Measurements from ENCODE around the gene ZNF385D. TPM values are rescaled to one million over a fixed set of nuclear protein-coding genes. Genes with fewer than 3 reads are reported as not detected.

ZNF385D gene
- total RNA-seq, 1 donor from 2014 or later = 16.6 TPM

GRCh38 chr3:21601178-21601577 is 149.8 kb downstream of the ZNF385D start:
- DNase-seq (ENCODE audit: low spot score) = no peak

- no peak for DNase-seq (ENCODE audit: low spot score)
Observed at GRCh38 chr3:21599890-21600289, 151.1 kb downstream of the ZNF385D start.

- DNase-seq (ENCODE audit: low spot score) = no peak
Observed at GRCh38 chr3:21592828-21593227, 158.2 kb downstream of the ZNF385D start.

- no peak for DNase-seq (ENCODE audit: low spot score)
Observed at GRCh38 chr3:21587894-21588293, 163.1 kb downstream of the ZNF385D start.

- no peak for DNase-seq (ENCODE audit: low spot score)
Observed at GRCh38 chr3:21585216-21585740, 165.7 kb downstream of the ZNF385D start.

- no peak for DNase-seq (ENCODE audit: low spot score)
Observed at GRCh38 chr3:21573291-21573690, 177.7 kb downstream of the ZNF385D start.

- DNase-seq (ENCODE audit: low spot score) = peak; percentile 53
Observed at GRCh38 chr3:21564531-21564930, 186.5 kb downstream of the ZNF385D start.

GRCh38 chr3:21562243-21562642 is 188.8 kb downstream of the ZNF385D start:
- no peak for DNase-seq (ENCODE audit: low spot score)

- no peak for DNase-seq (ENCODE audit: low spot score)
Observed at GRCh38 chr3:21561472-21561871, 189.5 kb downstream of the ZNF385D start.

- peak; percentile 35 for DNase-seq (ENCODE audit: low spot score)
Observed at GRCh38 chr3:21551019-21551418, 200.0 kb downstream of the ZNF385D start.

- DNase-seq (ENCODE audit: low spot score) = no peak
Observed at GRCh38 chr3:21544076-21544462, 206.9 kb downstream of the ZNF385D start.

GRCh38 chr3:21543380-21544075 is 207.5 kb downstream of the ZNF385D start:
- DNase-seq (ENCODE audit: low spot score) = no peak

GRCh38 chr3:21542656-21543379 is 208.2 kb downstream of the ZNF385D start:
- DNase-seq (ENCODE audit: low spot score) = no peak

- no peak for DNase-seq (ENCODE audit: low spot score)
Observed at GRCh38 chr3:21540265-21540664, 210.7 kb downstream of the ZNF385D start.

GRCh38 chr3:21534462-21534861 is 216.5 kb downstream of the ZNF385D start:
- peak; percentile 87 for DNase-seq (ENCODE audit: low spot score)

- no peak for DNase-seq (ENCODE audit: low spot score)
Observed at GRCh38 chr3:21533002-21533401, 218.0 kb downstream of the ZNF385D start.

- no peak for DNase-seq (ENCODE audit: low spot score)
Observed at GRCh38 chr3:21531909-21532308, 219.1 kb downstream of the ZNF385D start.

GRCh38 chr3:21528291-21528995 is 222.6 kb downstream of the ZNF385D start:
- DNase-seq (ENCODE audit: low spot score) = peak; percentile 31

- DNase-seq (ENCODE audit: low spot score) = no peak
Observed at GRCh38 chr3:21526461-21526860, 224.5 kb downstream of the ZNF385D start.

GRCh38 chr3:21524133-21524532 is 226.9 kb downstream of the ZNF385D start:
- DNase-seq (ENCODE audit: low spot score) = peak; percentile 45

- DNase-seq (ENCODE audit: low spot score) = peak; percentile 9
Observed at GRCh38 chr3:21520106-21520963, 230.7 kb downstream of the ZNF385D start.

Data from umbilical cord (tissue), 2 donors.